Measurements from ENCODE around the gene RMND5A. TPM values are rescaled to one million over a fixed set of nuclear protein-coding genes. Genes with fewer than 3 reads are reported as not detected.

RMND5A gene
- total RNA-seq, 1 donor from 2014 or later = 32.1 TPM

- Histone ChIP-seq H3K4me3 (peak overlapping the region; percentile 2), H3K27me3 (ENCODE audit: low read depth) (peaks cover 57% of the 10 kb centered on the region), H3K9me3 (no peaks in the 10 kb centered on the region), H3K27ac (no peak overlapping the region), H3K4me1 (peaks cover 20% of the 10 kb centered on the region), H3K36me3 (no peaks in the 10 kb centered on the region)
- ATAC-seq (no peak), DNase-seq (no peak)
- intact Hi-C loops (cut with DNase I) = no loop called here
- no peak for TF ChIP-seq CTCF (IDR thresholded peaks at IDR 0.05)
Measured at GRCh38 chr2:86809481-86810121, 89.5 kb downstream of the RMND5A start.

GRCh38 chr2:86815611-86816010 lies 95.5 kb downstream of the RMND5A start:
- Histone ChIP-seq H3K27me3 (ENCODE audit: low read depth) (peaks cover 23% of the 10 kb centered on the region), H3K4me3 (no peak overlapping the region), H3K36me3 (no peaks in the 10 kb centered on the region), H3K4me1 (no peaks in the 10 kb centered on the region), H3K27ac (no peak overlapping the region), H3K9me3 (no peaks in the 10 kb centered on the region)
- DNase-seq (no peak), ATAC-seq (no peak)
- TF ChIP-seq CTCF (IDR thresholded peaks at IDR 0.05) = no peak
- intact Hi-C loops (cut with DNase I) = no loop called here

GRCh38 chr2:86818114-86818801 lies 98.2 kb downstream of the RMND5A start:
- H3K4me3 ChIP-seq = no peak overlapping the region
- TF ChIP-seq CTCF (IDR thresholded peaks at IDR 0.05) = no peak
- H3K9me3 ChIP-seq = peaks cover 9% of the 10 kb centered on the region
- no peak overlapping the region for H3K27ac ChIP-seq
- H3K36me3 ChIP-seq = no peaks in the 10 kb centered on the region
- intact Hi-C loops (cut with DNase I) = no loop called here
- ATAC-seq = no peak
- H3K4me1 ChIP-seq = no peaks in the 10 kb centered on the region
- peaks cover under 1% of the 10 kb centered on the region for H3K27me3 ChIP-seq (ENCODE audit: low read depth)
- no peak for DNase-seq

GRCh38 chr2:86818957-86819356 lies 98.9 kb downstream of the RMND5A start:
- H3K27me3 ChIP-seq (ENCODE audit: low read depth) = no peaks in the 10 kb centered on the region
- no peak for TF ChIP-seq CTCF (IDR thresholded peaks at IDR 0.05)
- H3K27ac ChIP-seq = no peak overlapping the region
- DNase-seq (no peak), ATAC-seq (no peak)
- H3K9me3 ChIP-seq = peaks cover 9% of the 10 kb centered on the region
- no peaks in the 10 kb centered on the region for H3K4me1 ChIP-seq
- no peaks in the 10 kb centered on the region for H3K36me3 ChIP-seq
- intact Hi-C loops (cut with DNase I) = no loop called here
- no peak overlapping the region for H3K4me3 ChIP-seq

- Histone ChIP-seq H3K4me3 (no peak overlapping the region), H3K4me1 (no peaks in the 10 kb centered on the region), H3K36me3 (no peaks in the 10 kb centered on the region), H3K27me3 (ENCODE audit: low read depth) (no peaks in the 10 kb centered on the region), H3K27ac (no peak overlapping the region), H3K9me3 (peaks cover 9% of the 10 kb centered on the region)
- ATAC-seq = no peak
- intact Hi-C loops (cut with DNase I) = no loop called here
- no peak for DNase-seq
- TF ChIP-seq CTCF (IDR thresholded peaks at IDR 0.05) = no peak
Measured at GRCh38 chr2:86821306-86821705, 101.2 kb downstream of the RMND5A start.

Measured in lower lobe of right lung (tissue), 2 donors.